Natural killer cell (primary cell): ENCODE results near the gene ASB14. TPM values are rescaled to one million over a fixed set of nuclear protein-coding genes. Genes with fewer than 3 reads are reported as not detected.
"Not testable (repeated sequence)": the region's sequence is repeated elsewhere in the genome, so short reads cannot be mapped to it uniquely, and the experiment has no call there.

Experiments
- ATAC-seq, 3 donors: fragments of 150-1000 bp in 2 of 3; fragments of 200-7000 bp in 1 of 3; cut with Tn5 transposase; 1 replicate in 1 of 3; 2 replicates in 2 of 3; pipeline ENCODE4 v1.10.0; 2021; ENCODE audit warnings: mild to moderate bottlenecking in 2 of 3, moderate library complexity in 2 of 3
- DNase-seq, 2 donors: peaks; one replicate each; pipeline versions ENCODE4 v3.0.0 to v3.0.0-alpha.2; 2013 to 2021; ENCODE audit warnings: mixed read lengths in 1 of 2
- H3K27ac ChIP-seq: one replicate; pipeline ENCODE4 v1.5.1; 2013; ENCODE audit warnings: mild to moderate bottlenecking, low read length
- H3K27me3 ChIP-seq: one replicate; pipeline ENCODE4 v1.6.1; 2013; ENCODE audit warnings: low read length; ENCODE audit not compliant: control insufficient read depth, insufficient read depth
- H3K36me3 ChIP-seq: one replicate; pipeline ENCODE4 v1.6.1; 2013; ENCODE audit warnings: low read length; ENCODE audit not compliant: control insufficient read depth, insufficient read depth
- H3K4me1 ChIP-seq: one replicate; pipeline ENCODE4 v1.6.1; 2013; ENCODE audit warnings: low read length; ENCODE audit not compliant: control insufficient read depth, insufficient read depth
- H3K4me3 ChIP-seq: one replicate; pipeline ENCODE4 v1.5.1; 2013; ENCODE audit warnings: low read length
- H3K9me3 ChIP-seq: one replicate; pipeline ENCODE4 v1.6.1; 2013; ENCODE audit warnings: low read length; ENCODE audit not compliant: control insufficient read depth, insufficient read depth
- H3K27ac Mint-ChIP-seq, 2 donors: one replicate each; pipeline ENCODE4 v1.8.0; 2022; ENCODE audit warnings: mild to moderate bottlenecking in 2 of 2, mixed read lengths in 2 of 2, moderate library complexity in 1 of 2
- H3K27me3 Mint-ChIP-seq, 2 donors: one replicate each; pipeline ENCODE4 v1.8.0; 2022; ENCODE audit warnings: low read depth in 2 of 2, mixed read lengths in 2 of 2
- H3K36me3 Mint-ChIP-seq: one replicate; pipeline ENCODE4 v1.8.0; 2022; ENCODE audit warnings: mixed read lengths
- H3K4me1 Mint-ChIP-seq, 2 donors: one replicate each; pipeline ENCODE4 v1.8.0; 2022; ENCODE audit warnings: mixed read lengths in 2 of 2
- H3K4me3 Mint-ChIP-seq: one replicate; pipeline ENCODE4 v1.8.0; 2022; ENCODE audit warnings: mild to moderate bottlenecking, moderate library complexity, mixed read lengths
- H3K9me3 Mint-ChIP-seq, 2 donors: one replicate each; pipeline ENCODE4 v1.8.0; 2022; ENCODE audit warnings: mixed read lengths in 2 of 2
- WGBS: methylation state at CpG from one replicate; pipeline ENCODE4 v1.1.7; 2013; ENCODE audit warnings: missing lambda C conversion rate; ENCODE audit not compliant: insufficient coverage; 5-methylcytosine and 5-hydroxymethylcytosine counted together
- intact Hi-C: fragments of 100-400 bp; cut with micrococcal nuclease; formaldehyde crosslinking; loops from one replicate; pipeline ENCODE4 v1.14.2; 2022
- total RNA-seq, 4 donors: library from RNA; stranded (reverse); fragments of 120-200 nt in 1 of 4; gene quantifications; one replicate each; pipeline versions ENCODE4 v1.2.3 to v1.2.4, GENCODE V29; 2013 to 2022
- TF ChIP-seq, protein P1 (sequence below): fragments of 200-600 bp; IDR thresholded peaks from one replicate; pipeline ENCODE4 v1.8.0; 2022; ENCODE audit warnings: antibody characterized with exemption

ASB14 gene
- not detected for total RNA-seq
- total RNA-seq (2013) = not detected

DNA sequence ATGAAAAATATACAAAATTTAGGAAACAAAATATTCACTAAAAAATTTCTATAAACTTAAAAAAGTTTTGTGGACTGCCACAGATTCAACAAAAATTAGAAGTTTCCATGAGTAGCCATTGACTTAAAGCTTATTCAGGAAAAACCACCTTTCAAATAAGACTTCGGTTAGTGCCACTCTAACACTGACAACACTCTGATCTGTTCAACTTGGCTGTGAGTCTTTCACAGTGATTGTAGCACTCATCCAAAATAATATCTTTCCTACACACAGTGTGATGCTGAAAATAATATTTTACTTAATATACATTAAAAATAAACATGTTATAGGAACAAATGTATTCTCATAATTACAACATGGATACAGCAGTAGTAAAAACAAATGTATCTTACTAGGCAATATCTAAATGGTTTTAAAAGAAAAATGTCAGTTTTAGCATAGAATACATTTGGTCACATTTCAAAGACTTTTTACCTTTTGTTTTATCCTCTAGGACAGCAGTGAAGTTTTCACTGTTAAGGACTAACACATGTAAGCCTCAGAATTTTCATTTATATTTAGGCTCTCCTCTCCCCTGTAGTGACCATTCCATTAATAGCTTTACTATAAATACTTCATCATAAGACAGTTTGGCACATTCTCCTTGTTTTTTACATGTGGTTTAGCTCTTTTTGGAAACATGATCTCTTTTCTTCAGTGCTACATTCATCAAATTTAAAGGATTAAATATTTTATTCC lies at the start of gene ASB14:
ASB14 (minus strand) TSS at position 527 of the 738 bp plus-strand sequence. CDS start 652 bp downstream, outside the sequence.
- Histone ChIP-seq H3K4me3 (no peak within 1 kb of the TSS), H3K27ac (no peak within 1 kb of the TSS), H3K9me3 (no peaks in the 10 kb centered on the region), H3K36me3 (no peaks in the 10 kb centered on the region), H3K4me1 (no peaks in the 10 kb centered on the region), H3K27me3 (peaks cover 6% of the 10 kb centered on the region)
- H3K4me1 Mint-ChIP-seq = no peaks in the 10 kb centered on the region
- H3K27me3 Mint-ChIP-seq = peaks cover 11 to 24% of the 10 kb centered on the region in 2 donors
- intact Hi-C loops = no loop called here
- TF ChIP-seq, protein P1, sequence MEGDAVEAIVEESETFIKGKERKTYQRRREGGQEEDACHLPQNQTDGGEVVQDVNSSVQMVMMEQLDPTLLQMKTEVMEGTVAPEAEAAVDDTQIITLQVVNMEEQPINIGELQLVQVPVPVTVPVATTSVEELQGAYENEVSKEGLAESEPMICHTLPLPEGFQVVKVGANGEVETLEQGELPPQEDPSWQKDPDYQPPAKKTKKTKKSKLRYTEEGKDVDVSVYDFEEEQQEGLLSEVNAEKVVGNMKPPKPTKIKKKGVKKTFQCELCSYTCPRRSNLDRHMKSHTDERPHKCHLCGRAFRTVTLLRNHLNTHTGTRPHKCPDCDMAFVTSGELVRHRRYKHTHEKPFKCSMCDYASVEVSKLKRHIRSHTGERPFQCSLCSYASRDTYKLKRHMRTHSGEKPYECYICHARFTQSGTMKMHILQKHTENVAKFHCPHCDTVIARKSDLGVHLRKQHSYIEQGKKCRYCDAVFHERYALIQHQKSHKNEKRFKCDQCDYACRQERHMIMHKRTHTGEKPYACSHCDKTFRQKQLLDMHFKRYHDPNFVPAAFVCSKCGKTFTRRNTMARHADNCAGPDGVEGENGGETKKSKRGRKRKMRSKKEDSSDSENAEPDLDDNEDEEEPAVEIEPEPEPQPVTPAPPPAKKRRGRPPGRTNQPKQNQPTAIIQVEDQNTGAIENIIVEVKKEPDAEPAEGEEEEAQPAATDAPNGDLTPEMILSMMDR = no peak
- H3K36me3 Mint-ChIP-seq = no peaks in the 10 kb centered on the region
- 93% methylated on average over 1 of the region's 1 CpG for WGBS
- H3K9me3 Mint-ChIP-seq = no peaks in the 10 kb centered on the region
- DNase-seq (no peak), ATAC-seq (no peak)
- H3K4me3 Mint-ChIP-seq = no peak within 1 kb of the TSS
- H3K27ac Mint-ChIP-seq = no peak within 1 kb of the TSS

DNA sequence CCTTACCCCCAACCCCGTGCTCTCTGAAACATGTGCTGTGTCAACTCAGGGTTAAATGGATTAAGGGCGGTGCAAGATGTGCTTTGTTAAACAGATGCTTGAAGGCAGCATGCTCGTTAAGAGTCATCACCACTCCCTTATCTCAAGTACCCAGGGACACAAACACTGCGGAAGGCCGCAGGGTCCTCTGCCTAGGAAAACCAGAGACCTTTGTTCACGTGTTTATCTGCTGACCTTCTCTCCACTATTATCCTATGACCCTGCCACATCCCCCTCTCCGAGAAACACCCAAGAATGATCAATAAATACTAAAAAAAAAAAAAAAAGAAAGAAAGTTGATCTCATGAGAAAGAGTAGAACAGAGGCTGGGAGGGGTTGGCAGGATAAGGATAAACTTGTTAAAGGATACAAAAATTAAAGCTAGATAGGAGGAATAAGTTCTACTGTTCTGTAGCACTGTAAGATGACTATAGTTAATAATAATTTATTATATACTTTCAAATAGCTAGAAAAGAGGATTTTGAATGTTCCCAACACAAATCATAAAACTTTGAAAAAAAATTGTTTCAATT lies 46.7 kb upstream of the ASB14 start:
- H3K9me3 ChIP-seq, H3K27ac Mint-ChIP-seq, H3K4me3 ChIP-seq, intact Hi-C loops, H3K27ac ChIP-seq, H3K4me3 Mint-ChIP-seq, H3K4me1 ChIP-seq, H3K27me3 ChIP-seq, H3K36me3 ChIP-seq, H3K4me1 Mint-ChIP-seq, H3K9me3 Mint-ChIP-seq, H3K36me3 Mint-ChIP-seq, DNase-seq, ATAC-seq: not testable (repeated sequence)
- peaks cover 10 to 11% of the 10 kb centered on the region in 2 donors for H3K27me3 Mint-ChIP-seq
- no CpG with 5 or more reads among the region's 7 CpGs for WGBS

DNA sequence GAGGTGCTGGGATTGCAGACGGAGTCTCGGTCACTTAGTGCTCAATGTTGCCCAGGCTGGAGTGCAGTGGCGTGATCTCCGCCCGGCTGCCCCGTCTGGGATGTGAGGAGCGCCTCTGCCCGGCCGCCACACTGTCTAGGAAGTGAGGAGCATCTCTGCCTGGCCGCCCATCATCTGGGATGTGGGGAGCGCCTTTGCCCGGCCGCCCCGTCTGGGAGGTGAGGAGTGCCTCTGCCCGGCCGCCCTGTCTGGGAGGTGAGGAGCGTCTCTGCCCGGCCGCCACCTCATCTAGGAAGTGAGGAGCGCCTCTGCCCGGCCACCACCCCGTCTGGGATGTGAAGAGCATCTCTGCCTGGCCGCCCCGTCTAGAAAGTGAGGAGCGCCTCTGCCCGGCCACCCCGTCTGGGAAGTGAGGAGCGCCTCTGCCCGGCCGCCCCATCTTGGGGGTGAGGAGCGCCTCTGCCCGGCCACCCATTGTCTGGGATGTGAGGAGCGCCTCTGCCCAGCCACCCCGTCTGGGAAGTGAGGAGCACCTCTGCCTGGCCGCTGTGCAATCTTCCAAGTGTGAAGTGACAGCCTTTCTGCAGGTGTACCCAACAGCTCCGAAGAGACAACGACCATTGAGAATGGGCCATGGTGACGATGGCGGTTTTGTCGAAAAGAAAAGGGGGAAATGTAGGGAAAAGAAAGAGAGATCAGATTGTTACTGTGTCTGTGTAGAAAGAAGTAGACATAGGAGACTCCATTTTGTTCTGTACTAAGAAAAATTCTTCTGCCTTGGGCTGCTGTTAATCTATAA lies 46.0 kb upstream of the ASB14 start:
- H3K27ac Mint-ChIP-seq, H3K4me1 Mint-ChIP-seq, H3K4me1 ChIP-seq, H3K4me3 Mint-ChIP-seq, DNase-seq, H3K4me3 ChIP-seq, H3K27me3 ChIP-seq, H3K9me3 ChIP-seq, ATAC-seq, H3K36me3 ChIP-seq, H3K27ac ChIP-seq, H3K36me3 Mint-ChIP-seq, intact Hi-C loops, H3K9me3 Mint-ChIP-seq: not testable (repeated sequence)
- 92% methylated on average over 40 of the region's 40 CpGs for WGBS
- H3K27me3 Mint-ChIP-seq = peaks cover 10 to 18% of the 10 kb centered on the region in 2 donors

DNA sequence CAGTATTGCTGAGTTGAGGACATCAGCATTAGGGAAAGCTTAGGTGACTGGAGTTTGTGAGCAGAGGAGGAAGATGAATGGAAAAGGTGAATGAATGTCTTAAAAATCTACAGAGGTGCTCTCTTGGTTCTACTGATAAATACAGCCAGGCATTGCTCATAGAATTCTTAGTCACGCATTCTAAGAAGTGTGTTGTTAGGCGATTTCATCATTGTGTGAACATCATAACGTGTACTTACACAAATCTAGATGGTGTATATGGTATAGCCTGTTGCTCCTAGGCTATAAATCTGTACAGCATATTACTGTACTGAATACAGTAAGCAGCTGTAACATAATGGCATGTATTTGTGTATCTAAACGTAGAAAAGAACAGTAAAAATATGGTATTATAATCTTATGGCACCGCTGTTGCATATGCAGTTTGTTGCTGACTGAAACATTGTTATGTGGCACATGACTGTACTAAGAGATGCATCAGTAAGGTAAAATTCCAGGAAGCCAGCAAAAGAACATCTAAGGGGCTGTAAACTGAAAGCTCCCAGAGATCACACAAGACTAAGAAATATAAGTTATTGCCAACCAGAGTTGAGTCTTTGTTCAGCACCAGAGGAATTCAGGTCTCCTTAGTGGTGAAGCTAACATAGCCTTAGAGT lies 42.9 kb upstream of the ASB14 start:
- no peaks in the 10 kb centered on the region for H3K9me3 ChIP-seq

More for the DNA sequence above, 42.9 kb upstream of the ASB14 start:
- Mint-ChIP-seq H3K4me1 (no peaks in the 10 kb centered on the region), H3K27ac (no peak overlapping the region), H3K27me3 (peaks cover 10 to 28% of the 10 kb centered on the region in 2 donors), H3K9me3 (no peaks in the 10 kb centered on the region), H3K4me3 (no peak overlapping the region), H3K36me3 (no peaks in the 10 kb centered on the region)
- WGBS = 90% methylated on average over 5 of the region's 5 CpGs
- DNase-seq (no peak), ATAC-seq (no peak)
- no peaks in the 10 kb centered on the region for H3K36me3 ChIP-seq
- H3K27ac ChIP-seq = no peak overlapping the region
- TF ChIP-seq, protein P1 = no peak
- no peak overlapping the region for H3K4me3 ChIP-seq
- intact Hi-C loops = no loop called here
- H3K4me1 ChIP-seq = no peaks in the 10 kb centered on the region
- H3K27me3 ChIP-seq = no peaks in the 10 kb centered on the region
